Keratinocyte (primary cell): ENCODE data around the gene SPATA16.

Experiments
- CTCF ChIP-seq, 3 experiments: IDR thresholded peaks in 1 of 3; conservative IDR thresholded peaks in 1 of 3; optimal IDR thresholded peaks in 1 of 3; 2 replicates in 2 of 3; 3 replicates in 1 of 3; pipeline versions ENCODE3 to v1.5.1; 2011; ENCODE audit warnings: low read length in 3 of 3, mild to moderate bottlenecking in 3 of 3, moderate library complexity in 2 of 3, control low read depth in 1 of 3, inconsistent platforms in 1 of 3; ENCODE audit not compliant: insufficient read depth in 2 of 3; ENCODE audit errors: extremely low read depth in 1 of 3
- EZH2 ChIP-seq: IDR thresholded peaks from one replicate; pipeline ENCODE4 v1.6.1; 2012; ENCODE audit warnings: inconsistent platforms, mild to moderate bottlenecking, low read length, moderate library complexity

DNA sequence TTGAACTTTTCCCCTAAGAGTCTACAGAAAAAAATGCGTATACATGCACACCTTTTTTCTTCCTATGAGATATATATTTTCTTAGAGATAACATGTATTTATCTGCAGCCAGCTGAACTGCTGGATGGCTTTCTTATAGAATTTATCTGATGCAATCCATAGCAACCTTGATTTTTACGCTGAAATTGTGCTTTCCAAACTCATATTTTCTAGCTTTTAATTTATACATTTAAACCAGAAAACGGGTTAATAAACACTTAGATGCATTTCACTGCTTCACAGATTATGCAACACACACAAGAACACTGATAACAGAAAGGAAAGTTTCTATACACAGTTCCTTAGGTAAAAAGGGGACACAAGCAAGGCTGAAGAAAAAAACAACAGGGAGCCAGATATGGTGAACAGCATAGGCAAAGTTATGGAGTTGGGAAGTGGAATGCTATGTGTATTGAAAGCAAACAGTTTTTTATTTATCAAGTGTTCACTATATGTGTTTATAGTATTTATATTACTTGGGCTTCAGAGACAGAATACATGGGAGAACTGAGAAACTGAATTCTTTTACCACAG, 149.5 kb downstream of the SPATA16 start:
- TF ChIP-seq CTCF (optimal IDR thresholded peaks at IDR 0.05 in 1 of 3, IDR thresholded peaks at IDR 0.05 in 1 of 3, conservative IDR thresholded peaks at IDR 0.05 in 1 of 3; ENCODE audit: extremely low read depth in 1 of 3, insufficient read depth in 2 of 3, low read length in 3 of 3) = no peak
- no peak for TF ChIP-seq EZH2
